Endothelial cell of hepatic sinusoid (primary cell): ENCODE data around the gene TM6SF1.
"Not testable (repeated sequence)": the region's sequence is repeated elsewhere in the genome, so short reads cannot be mapped to it uniquely, and the experiment has no call there.

Experiments
- in situ Hi-C: cut with HindIII; loops from 2 replicates; pipeline ENCODE4 v1.10.0; 2017; ENCODE audit warnings: low sequenced_read_pairs

TM6SF1 gene

GRCh38 chr15:83106994-83107840 is at the start of gene TM6SF1:
Gene TM6SF1 (plus strand): TSS chr15:83107645. CDS start chr15:83107681, 36 bp downstream.
- in situ Hi-C loops: no loop called here

GRCh38 chr15:83057696-83058376 is 49.6 kb upstream of the TM6SF1 start:
- in situ Hi-C loops: no loop called here

GRCh38 chr15:83061680-83062079 is 45.8 kb upstream of the TM6SF1 start:
- in situ Hi-C loops: no loop called here

GRCh38 chr15:83062768-83063180 is 44.7 kb upstream of the TM6SF1 start:
- in situ Hi-C loops: no loop called here

- in situ Hi-C loops: no loop called here
Observed at GRCh38 chr15:83063551-83063950, 43.9 kb upstream of the TM6SF1 start.

GRCh38 chr15:83064859-83065258 is 42.6 kb upstream of the TM6SF1 start:
- in situ Hi-C loops: no loop called here

- in situ Hi-C loops: no loop called here
Observed at GRCh38 chr15:83065431-83065830, 42.0 kb upstream of the TM6SF1 start.

GRCh38 chr15:83066034-83066733 is 41.3 kb upstream of the TM6SF1 start:
- in situ Hi-C loops: no loop called here

GRCh38 chr15:83066734-83067637 is 40.5 kb upstream of the TM6SF1 start, which contains the start of gene BTBD1:
Gene BTBD1 (minus strand): TSS chr15:83067252. CDS start chr15:83067151, 101 bp downstream.
- in situ Hi-C loops: no loop called here

- in situ Hi-C loops: no loop called here
Observed at GRCh38 chr15:83067638-83067962, 39.8 kb upstream of the TM6SF1 start.

- in situ Hi-C loops: no loop called here
Observed at GRCh38 chr15:83068054-83068453, 39.4 kb upstream of the TM6SF1 start.

GRCh38 chr15:83069211-83069642 is 38.2 kb upstream of the TM6SF1 start:
- in situ Hi-C loops: not testable (repeated sequence)

GRCh38 chr15:83077491-83078230 is 29.8 kb upstream of the TM6SF1 start:
- in situ Hi-C loops: loop anchor here (5.0 kb wide), 1 partner anchor 100 kb away; no protein-coding TSS in a partner anchor

GRCh38 chr15:83078712-83079111 is 28.7 kb upstream of the TM6SF1 start:
- in situ Hi-C loops: loop anchor here (5.0 kb wide), 1 partner anchor 99 kb away; no protein-coding TSS in a partner anchor

- in situ Hi-C loops: no loop called here
Observed at GRCh38 chr15:83081256-83082014, 26.0 kb upstream of the TM6SF1 start.

- in situ Hi-C loops: no loop called here
Observed at GRCh38 chr15:83082730-83083386, 24.6 kb upstream of the TM6SF1 start.

- in situ Hi-C loops: not testable (repeated sequence)
Observed at GRCh38 chr15:83085461-83085860, 22.0 kb upstream of the TM6SF1 start.

- in situ Hi-C loops: not testable (repeated sequence)
Observed at GRCh38 chr15:83085864-83086552, 21.4 kb upstream of the TM6SF1 start.
